Peyer's patch (tissue), 4 donors: ENCODE measurements around the gene TNFRSF8.

ENCODE experiments used
- POLR2A ChIP-seq, 2 donors: fragments of 450-650 bp; IDR thresholded peaks; one replicate each; pipeline ENCODE4 v1.5.1; 2017; ENCODE audit warnings: antibody characterized with exemption in 2 of 2, mild to moderate bottlenecking in 2 of 2, moderate library complexity in 2 of 2
- TF ChIP-seq, protein P1 (sequence below), 6 experiments: fragments of 450-650 bp in 4 of 6; fragments of 200-600 bp in 2 of 6; sonication (generic) in 1 of 6; IDR thresholded peaks; one replicate each; pipeline ENCODE4 v1.5.1; 2017 to 2019; ENCODE audit warnings: antibody characterized with exemption in 6 of 6, mild to moderate bottlenecking in 3 of 6, moderate library complexity in 1 of 6

DNA sequence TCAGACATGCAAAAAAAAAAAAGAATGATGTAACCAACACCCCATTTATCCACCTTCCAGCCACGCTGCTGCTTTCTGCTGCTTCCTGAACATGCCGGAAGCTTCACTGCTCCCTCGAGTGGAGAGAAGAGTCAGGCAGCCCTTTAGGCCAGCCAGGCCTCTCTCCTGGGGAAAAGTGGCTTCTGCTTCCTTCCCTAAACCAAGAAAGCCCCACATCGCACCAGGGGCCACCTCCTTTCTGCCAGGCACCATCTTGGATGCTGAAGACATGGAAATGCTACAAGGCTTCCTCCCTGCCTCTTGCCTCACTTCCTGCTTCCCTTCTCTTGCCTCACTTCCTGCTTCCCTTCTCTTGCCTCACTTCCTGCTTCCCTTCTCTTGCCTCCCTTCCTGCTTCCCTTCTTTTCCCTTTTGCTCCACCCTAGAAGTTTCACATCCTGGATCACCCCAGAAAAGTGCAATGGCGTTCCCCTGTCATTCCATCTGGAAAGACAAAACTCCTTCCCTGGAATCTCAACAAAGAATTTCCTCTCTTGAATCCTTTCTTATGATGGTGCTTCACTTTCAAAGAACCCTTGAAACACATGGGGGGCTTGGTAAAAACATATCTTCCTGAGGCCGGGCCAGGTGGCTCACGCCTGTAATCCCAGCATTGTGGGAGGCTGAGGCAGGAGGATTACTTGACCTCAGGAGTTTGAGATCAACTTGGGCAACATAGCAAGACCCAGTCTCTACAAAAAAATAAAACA is 18.7 kb downstream of the TNFRSF8 start:
- TF ChIP-seq, protein P1, sequence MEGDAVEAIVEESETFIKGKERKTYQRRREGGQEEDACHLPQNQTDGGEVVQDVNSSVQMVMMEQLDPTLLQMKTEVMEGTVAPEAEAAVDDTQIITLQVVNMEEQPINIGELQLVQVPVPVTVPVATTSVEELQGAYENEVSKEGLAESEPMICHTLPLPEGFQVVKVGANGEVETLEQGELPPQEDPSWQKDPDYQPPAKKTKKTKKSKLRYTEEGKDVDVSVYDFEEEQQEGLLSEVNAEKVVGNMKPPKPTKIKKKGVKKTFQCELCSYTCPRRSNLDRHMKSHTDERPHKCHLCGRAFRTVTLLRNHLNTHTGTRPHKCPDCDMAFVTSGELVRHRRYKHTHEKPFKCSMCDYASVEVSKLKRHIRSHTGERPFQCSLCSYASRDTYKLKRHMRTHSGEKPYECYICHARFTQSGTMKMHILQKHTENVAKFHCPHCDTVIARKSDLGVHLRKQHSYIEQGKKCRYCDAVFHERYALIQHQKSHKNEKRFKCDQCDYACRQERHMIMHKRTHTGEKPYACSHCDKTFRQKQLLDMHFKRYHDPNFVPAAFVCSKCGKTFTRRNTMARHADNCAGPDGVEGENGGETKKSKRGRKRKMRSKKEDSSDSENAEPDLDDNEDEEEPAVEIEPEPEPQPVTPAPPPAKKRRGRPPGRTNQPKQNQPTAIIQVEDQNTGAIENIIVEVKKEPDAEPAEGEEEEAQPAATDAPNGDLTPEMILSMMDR (IDR thresholded peaks at IDR 0.05), result no peak
- no peak for TF ChIP-seq POLR2A (IDR thresholded peaks at IDR 0.05)
